Chondrocyte (in vitro differentiated cells): ENCODE data around the gene VPS13C. TPM values are rescaled to one million over a fixed set of nuclear protein-coding genes. Genes with fewer than 3 reads are reported as not detected.
"Not testable (repeated sequence)": the region's sequence is repeated elsewhere in the genome, so short reads cannot be mapped to it uniquely, and the experiment has no call there.

Experiments
- DNase-seq: peaks from one replicate; pipeline ENCODE4 v3.0.0; 2021; ENCODE audit warnings: mixed read lengths, low spot score
- H3K27ac Mint-ChIP-seq: one replicate; pipeline ENCODE4 v1.8.0; 2021; ENCODE audit warnings: mild to moderate bottlenecking, moderate library complexity, mixed read lengths; ENCODE audit not compliant: unreplicated experiment
- H3K27me3 Mint-ChIP-seq: 2 replicates; pipeline ENCODE4 v1.8.0; 2021; ENCODE audit warnings: low read depth, mixed read lengths
- H3K36me3 Mint-ChIP-seq: 2 replicates; pipeline ENCODE4 v1.8.0; 2021; ENCODE audit warnings: low read depth, mixed read lengths
- H3K4me1 Mint-ChIP-seq: 2 replicates; pipeline ENCODE4 v1.8.0; 2021; ENCODE audit warnings: low read depth, mild to moderate bottlenecking, mixed read lengths
- H3K4me3 Mint-ChIP-seq: one replicate; pipeline ENCODE4 v1.8.0; 2021; ENCODE audit warnings: mild to moderate bottlenecking, moderate library complexity, mixed read lengths; ENCODE audit not compliant: unreplicated experiment
- H3K9me3 Mint-ChIP-seq: 2 replicates; pipeline ENCODE4 v1.8.0; 2021; ENCODE audit warnings: low read depth, mixed read lengths
- CTCF ChIP-seq: fragments of 200-600 bp; sonication (generic); IDR thresholded peaks from 2 replicates; pipeline ENCODE4 v1.5.0; 2021; ENCODE audit warnings: antibody characterized with exemption, mild to moderate bottlenecking, moderate library complexity
- total RNA-seq: library from RNA; stranded (reverse); gene quantifications from 3 replicates; pipeline ENCODE4 v1.2.1, GENCODE V29; 2021

Gene VPS13C
- total RNA-seq, 1 donor from 2014 or later: 46.0 TPM

GRCh38 chr15:62020576-62021160, 39.6 kb downstream of the VPS13C start:
- H3K27ac Mint-ChIP-seq: no peak overlapping the region
- TF ChIP-seq CTCF: no peak
- H3K9me3 Mint-ChIP-seq: peaks cover 14% of the 10 kb centered on the region
- no peak for DNase-seq
- H3K4me1 Mint-ChIP-seq: no peaks in the 10 kb centered on the region
- H3K36me3 Mint-ChIP-seq: peaks cover 32% of the 10 kb centered on the region
- H3K27me3 Mint-ChIP-seq: no peaks in the 10 kb centered on the region
- H3K4me3 Mint-ChIP-seq: no peak overlapping the region

- peaks cover 16% of the 10 kb centered on the region for H3K36me3 Mint-ChIP-seq
- H3K4me3 Mint-ChIP-seq, H3K9me3 Mint-ChIP-seq, DNase-seq, H3K4me1 Mint-ChIP-seq, H3K27ac Mint-ChIP-seq, H3K27me3 Mint-ChIP-seq: not testable (repeated sequence)
Observed at GRCh38 chr15:62005354-62005753, 54.9 kb downstream of the VPS13C start.

- peaks cover 2% of the 10 kb centered on the region for H3K9me3 Mint-ChIP-seq
- TF ChIP-seq CTCF: no peak
- peaks cover 9% of the 10 kb centered on the region for H3K4me1 Mint-ChIP-seq
- H3K27ac Mint-ChIP-seq: no peak overlapping the region
- no peak overlapping the region for H3K4me3 Mint-ChIP-seq
- H3K36me3 Mint-ChIP-seq: peaks cover 17% of the 10 kb centered on the region
- DNase-seq: no peak
- no peaks in the 10 kb centered on the region for H3K27me3 Mint-ChIP-seq
Observed at GRCh38 chr15:61997786-61998185, 62.5 kb downstream of the VPS13C start.

GRCh38 chr15:61996056-61996635, 64.1 kb downstream of the VPS13C start:
- peaks cover 17% of the 10 kb centered on the region for H3K36me3 Mint-ChIP-seq
- peaks cover 2% of the 10 kb centered on the region for H3K9me3 Mint-ChIP-seq
- no peaks in the 10 kb centered on the region for H3K27me3 Mint-ChIP-seq
- no peak overlapping the region for H3K27ac Mint-ChIP-seq
- TF ChIP-seq CTCF: no peak
- DNase-seq: no peak
- peaks cover 9% of the 10 kb centered on the region for H3K4me1 Mint-ChIP-seq
- no peak overlapping the region for H3K4me3 Mint-ChIP-seq

GRCh38 chr15:61994216-61994615, 66.0 kb downstream of the VPS13C start:
- no peak for TF ChIP-seq CTCF
- no peaks in the 10 kb centered on the region for H3K27me3 Mint-ChIP-seq
- H3K36me3 Mint-ChIP-seq: peaks cover 25% of the 10 kb centered on the region
- H3K27ac Mint-ChIP-seq: peak overlapping the region; percentile 63
- DNase-seq: no peak
- peaks cover 9% of the 10 kb centered on the region for H3K4me1 Mint-ChIP-seq
- peaks cover 5% of the 10 kb centered on the region for H3K9me3 Mint-ChIP-seq
- H3K4me3 Mint-ChIP-seq: no peak overlapping the region

GRCh38 chr15:61992518-61992917, 67.7 kb downstream of the VPS13C start:
- no peak for TF ChIP-seq CTCF
- peaks cover 34% of the 10 kb centered on the region for H3K36me3 Mint-ChIP-seq

More at GRCh38 chr15:61992518-61992917, 67.7 kb downstream of the VPS13C start:
- no peak for DNase-seq
- no peak overlapping the region for H3K4me3 Mint-ChIP-seq
- H3K27me3 Mint-ChIP-seq: no peaks in the 10 kb centered on the region
- peaks cover 9% of the 10 kb centered on the region for H3K9me3 Mint-ChIP-seq
- no peak overlapping the region for H3K27ac Mint-ChIP-seq
- peaks cover 9% of the 10 kb centered on the region for H3K4me1 Mint-ChIP-seq
